ENCODE data around the gene ERAP2.

ERAP2 gene

GRCh38 chr5:96968614-96969013 lies 92.3 kb downstream of the ERAP2 start:
- no peak for DNase-seq

Measured in CD4-positive, alpha-beta T cell treated with Interferon gamma for 1 hour (primary cell).